Stimulated activated CD8-positive, alpha-beta memory T cell treated with anti-CD3 and anti-CD28 coated beads, Interleukin-7, amount 100 ng/mL, for 24 hours (primary cell): ENCODE measurements around the gene ANGPTL2.

Experiments
- DNase-seq: peaks from one replicate; pipeline ENCODE4 v3.0.0-alpha.2; 2020; ENCODE audit warnings: low read depth

The ANGPTL2 gene

GRCh38 chr9:127136880-127137639 lies 14.6 kb upstream of the ANGPTL2 start:
- DNase-seq, result no peak

- no peak for DNase-seq
Measured at GRCh38 chr9:127136081-127136879, 13.8 kb upstream of the ANGPTL2 start.

- no peak for DNase-seq
Measured at GRCh38 chr9:127135056-127135745, 12.8 kb upstream of the ANGPTL2 start.

GRCh38 chr9:127133739-127134167 lies 11.3 kb upstream of the ANGPTL2 start:
- no peak for DNase-seq

- no peak for DNase-seq
Measured at GRCh38 chr9:127132921-127133647, 10.6 kb upstream of the ANGPTL2 start.

GRCh38 chr9:127132375-127132774 lies 9.9 kb upstream of the ANGPTL2 start:
- no peak for DNase-seq

- DNase-seq, result no peak
Measured at GRCh38 chr9:127131871-127132270, 9.4 kb upstream of the ANGPTL2 start.

- DNase-seq, result no peak
Measured at GRCh38 chr9:127130661-127131538, 8.5 kb upstream of the ANGPTL2 start.

- DNase-seq, result no peak
Measured at GRCh38 chr9:127130235-127130634, 7.8 kb upstream of the ANGPTL2 start.

- DNase-seq, result no peak
Measured at GRCh38 chr9:127129718-127130085, 7.3 kb upstream of the ANGPTL2 start.

GRCh38 chr9:127129073-127129717 lies 6.8 kb upstream of the ANGPTL2 start:
- DNase-seq, result no peak

- no peak for DNase-seq
Measured at GRCh38 chr9:127128341-127129072, 6.1 kb upstream of the ANGPTL2 start.

- no peak for DNase-seq
Measured at GRCh38 chr9:127126971-127127370, 4.5 kb upstream of the ANGPTL2 start.

- no peak for DNase-seq
Measured at GRCh38 chr9:127124792-127125191, 2.4 kb upstream of the ANGPTL2 start.

GRCh38 chr9:127124111-127124531 lies 1.7 kb upstream of the ANGPTL2 start:
- no peak for DNase-seq

GRCh38 chr9:127123064-127123890 lies 842 bp upstream of the ANGPTL2 start:
- DNase-seq, result no peak

GRCh38 chr9:127121628-127122175 lies 733 bp downstream of the ANGPTL2 start:
- no peak for DNase-seq

GRCh38 chr9:127119320-127119709 lies 3.1 kb downstream of the ANGPTL2 start:
- no peak for DNase-seq
